H9 (cell line): ENCODE measurements around the gene TMEM86B. TPM values are rescaled to one million over a fixed set of nuclear protein-coding genes. Genes with fewer than 3 reads are reported as not detected.

Experiments used
- DNase-seq: peaks from one replicate; pipeline ENCODE4 v3.0.0-alpha.2; 2017
- H2AFZ ChIP-seq: one replicate; pipeline ENCODE4 v1.6.1; 2013; ENCODE audit warnings: mild to moderate bottlenecking, low read length, control low read depth, moderate library complexity
- H2AK5ac ChIP-seq: 2 replicates; pipeline ENCODE4 v1.6.1; 2013; ENCODE audit warnings: low read length, control low read depth, mixed read lengths; ENCODE audit not compliant: insufficient read length
- H2BK120ac ChIP-seq: one replicate; pipeline ENCODE4 v1.6.1; 2013; ENCODE audit warnings: low read depth, mild to moderate bottlenecking, low read length, control low read depth, inconsistent platforms; ENCODE audit not compliant: poor library complexity, severe bottlenecking
- H2BK12ac ChIP-seq: 2 replicates; pipeline ENCODE4 v1.6.1; 2013; ENCODE audit warnings: low read length, control low read depth, mixed read lengths, low read depth; ENCODE audit not compliant: insufficient read length
- H2BK15ac ChIP-seq: 2 replicates; pipeline ENCODE4 v1.6.1; 2013; ENCODE audit warnings: low read depth, low read length, control low read depth
- H2BK20ac ChIP-seq: one replicate; pipeline ENCODE4 v1.6.1; 2013; ENCODE audit warnings: low read depth, mild to moderate bottlenecking, low read length, control low read depth, inconsistent platforms; ENCODE audit not compliant: poor library complexity, severe bottlenecking
- H2BK5ac ChIP-seq: 2 replicates; pipeline ENCODE4 v1.6.1; 2013; ENCODE audit warnings: low read length, control low read depth, mixed read lengths; ENCODE audit not compliant: insufficient read length
- H3K14ac ChIP-seq: 2 replicates; pipeline ENCODE4 v1.6.1; 2013; ENCODE audit warnings: low read length, control low read depth; ENCODE audit not compliant: insufficient read depth
- H3K18ac ChIP-seq: 2 replicates; pipeline ENCODE4 v1.6.1; 2013; ENCODE audit warnings: low read depth, mild to moderate bottlenecking, mixed read lengths, low read length, control low read depth; ENCODE audit not compliant: insufficient read length
- H3K23ac ChIP-seq: 2 replicates; pipeline ENCODE4 v1.6.1; 2013; ENCODE audit warnings: low read length, control low read depth, mixed read lengths, low read depth; ENCODE audit not compliant: insufficient read length
- H3K23me2 ChIP-seq: 2 replicates; pipeline ENCODE4 v1.6.1; 2013; ENCODE audit warnings: low read depth, mild to moderate bottlenecking, mixed read lengths, low read length, control low read depth; ENCODE audit not compliant: insufficient read length, poor library complexity, severe bottlenecking
- H3K27ac ChIP-seq: 2 replicates; pipeline ENCODE4 v1.5.1; 2013; ENCODE audit warnings: low read length, control low read depth, mixed read lengths, low read depth; ENCODE audit not compliant: insufficient read length
- H3K27me3 ChIP-seq: 2 replicates; pipeline ENCODE4 v1.6.1; 2013; ENCODE audit warnings: low read length, control low read depth, inconsistent platforms; ENCODE audit not compliant: insufficient read depth
- H3K4ac ChIP-seq: 2 replicates; pipeline ENCODE4 v1.6.1; 2013; ENCODE audit warnings: low read depth, mild to moderate bottlenecking, control low read depth, inconsistent platforms, low read length, moderate library complexity
- H3K4me1 ChIP-seq: 2 replicates; pipeline ENCODE4 v1.6.1; 2013; ENCODE audit warnings: low read length, control low read depth, inconsistent platforms; ENCODE audit not compliant: insufficient read depth
- H3K4me2 ChIP-seq: 2 replicates; pipeline ENCODE4 v1.6.1; 2013; ENCODE audit warnings: low read length, control low read depth, mixed read lengths; ENCODE audit not compliant: insufficient read length, insufficient read depth
- H3K56ac ChIP-seq: 2 replicates; pipeline ENCODE4 v1.6.1; 2013; ENCODE audit warnings: low read depth, mild to moderate bottlenecking, mixed read lengths, low read length, control low read depth; ENCODE audit not compliant: insufficient read length
- H3K79me1 ChIP-seq: 2 replicates; pipeline ENCODE4 v1.6.1; 2013; ENCODE audit warnings: low read depth, mild to moderate bottlenecking, moderate library complexity, low read length, control low read depth, inconsistent platforms; ENCODE audit not compliant: insufficient read depth, poor library complexity, severe bottlenecking
- H3K79me2 ChIP-seq: 2 replicates; pipeline ENCODE4 v1.6.1; 2013; ENCODE audit warnings: low read length, control low read depth, inconsistent platforms; ENCODE audit not compliant: insufficient read depth
- H3K9ac ChIP-seq: 2 replicates; pipeline ENCODE4 v1.6.1; 2013; ENCODE audit warnings: low read length, control low read depth, mixed read lengths; ENCODE audit not compliant: insufficient read length; ENCODE audit errors: extremely low read depth
- H3K9me3 ChIP-seq: one replicate; pipeline ENCODE4 v1.6.1; 2013; ENCODE audit warnings: low read depth, low read length, inconsistent platforms; ENCODE audit not compliant: control insufficient read depth
- H3T11ph ChIP-seq: one replicate; pipeline ENCODE4 v1.6.1; 2013; ENCODE audit warnings: mild to moderate bottlenecking, low read length, control low read depth, inconsistent platforms
- H4K20me1 ChIP-seq: one replicate; pipeline ENCODE4 v1.6.1; 2013; ENCODE audit not compliant: control insufficient read depth, insufficient read length, insufficient read depth
- H4K5ac ChIP-seq: 2 replicates; pipeline ENCODE4 v1.6.1; 2013; ENCODE audit warnings: low read depth, mild to moderate bottlenecking, mixed read lengths, low read length, control low read depth; ENCODE audit not compliant: insufficient read length
- H4K8ac ChIP-seq: replicated peaks from 2 replicates; pipeline ENCODE4 v1.6.1; 2013; ENCODE audit warnings: low read length, control low read depth, mixed read lengths, low read depth; ENCODE audit not compliant: insufficient read length
- H4K91ac ChIP-seq: 2 replicates; pipeline ENCODE4 v1.6.1; 2013; ENCODE audit warnings: low read depth, mild to moderate bottlenecking, moderate library complexity, mixed read lengths, low read length, control low read depth; ENCODE audit not compliant: insufficient read length
- H3K27ac Mint-ChIP-seq, 3 experiments: 2 replicates in 2 of 3; 3 replicates in 1 of 3; pipeline ENCODE4 v1.8.0; 2020 to 2021; ENCODE audit warnings: mixed read lengths in 3 of 3, mild to moderate bottlenecking in 1 of 3, moderate library complexity in 1 of 3
- H3K27me3 Mint-ChIP-seq: 2 replicates; pipeline ENCODE4 v1.8.0; 2021; ENCODE audit warnings: low read depth, mild to moderate bottlenecking, moderate library complexity, mixed read lengths
- H3K36me3 Mint-ChIP-seq, 3 experiments: 2 replicates in 2 of 3; 3 replicates in 1 of 3; pipeline ENCODE4 v1.8.0; 2020 to 2021; ENCODE audit warnings: low read depth in 3 of 3, mixed read lengths in 3 of 3; ENCODE audit not compliant: insufficient read depth in 1 of 3
- H3K4me1 Mint-ChIP-seq, 2 experiments: 2 replicates each; pipeline ENCODE4 v1.8.0; 2020; ENCODE audit warnings: mixed read lengths in 2 of 2
- H3K4me3 Mint-ChIP-seq, 2 experiments: 2 replicates in 1 of 2; 3 replicates in 1 of 2; pipeline ENCODE4 v1.8.0; 2020 to 2021; ENCODE audit warnings: mild to moderate bottlenecking in 2 of 2, mixed read lengths in 2 of 2, moderate library complexity in 1 of 2
- H3K9me3 Mint-ChIP-seq, 2 experiments: 2 replicates in 1 of 2; 3 replicates in 1 of 2; pipeline ENCODE4 v1.8.0; 2020; ENCODE audit warnings: mild to moderate bottlenecking in 2 of 2, mixed read lengths in 2 of 2, moderate library complexity in 1 of 2
- CTCF ChIP-seq: fragments of 200-600 bp; sonication (generic); conservative IDR thresholded peaks from 3 replicates; pipeline ENCODE4 v1.8.0; 2021; ENCODE audit warnings: antibody characterized with exemption, mild to moderate bottlenecking
- WGBS: extraction: QIAGEN DNeasy Blood & Tissue Kit; methylation state at CpG from one replicate; pipeline ENCODE4 v1.1.7; 2013; ENCODE audit warnings: missing lambda C conversion rate, low lambda C conversion rate, mixed read lengths; ENCODE audit not compliant: insufficient read length; ENCODE audit errors: extremely low coverage; 5-methylcytosine and 5-hydroxymethylcytosine counted together
- total RNA-seq: library from RNA; stranded (reverse); gene quantifications from 2 replicates; pipeline ENCODE4 v1.2.1, GENCODE V29; 2021

TMEM86B gene
- total RNA-seq, 1 experiment from 2014 or later, result 4.5 TPM

GRCh38 chr19:55239004-55239403, 10.4 kb upstream of the TMEM86B start:
- no peak overlapping the region for H2BK20ac ChIP-seq
- H3K27ac ChIP-seq, result no peak overlapping the region
- H2AK5ac ChIP-seq, result no peak overlapping the region
- no CpG with 5 or more reads among the region's 12 CpGs for WGBS
- H3K4me2 ChIP-seq, result no peak overlapping the region
- no peak overlapping the region for H3K18ac ChIP-seq
- no peak overlapping the region for H2BK15ac ChIP-seq
- no peak overlapping the region for H2BK5ac ChIP-seq
- no peak overlapping the region for H3K9ac ChIP-seq
- H3T11ph ChIP-seq, result no peak overlapping the region
- H3K9me3 Mint-ChIP-seq, result no peaks in the 10 kb centered on the region
- no peak overlapping the region for H2BK120ac ChIP-seq
- no peak overlapping the region for H4K91ac ChIP-seq
- no peak overlapping the region for H2BK12ac ChIP-seq
- H3K79me1 ChIP-seq, result no peaks in the 10 kb centered on the region
- no peaks in the 10 kb centered on the region for H3K27me3 Mint-ChIP-seq
- H3K4me3 Mint-ChIP-seq, result no peak overlapping the region
- H3K14ac ChIP-seq, result no peak overlapping the region
- H3K27me3 ChIP-seq, result no peaks in the 10 kb centered on the region
- H3K56ac ChIP-seq, result no peak overlapping the region
- H3K23ac ChIP-seq, result no peak overlapping the region
- no peaks in the 10 kb centered on the region for H3K9me3 ChIP-seq
- no peaks in the 10 kb centered on the region for H3K4me1 ChIP-seq
- no peaks in the 10 kb centered on the region for H3K23me2 ChIP-seq
- TF ChIP-seq CTCF, result no peak
- no peaks in the 10 kb centered on the region for H3K4me1 Mint-ChIP-seq
- no peak overlapping the region for H4K5ac ChIP-seq
- DNase-seq, result no peak
- H2AFZ ChIP-seq, result no peak overlapping the region
- H4K8ac ChIP-seq, result no peak overlapping the region
- H4K20me1 ChIP-seq, result no peaks in the 10 kb centered on the region
- H3K27ac Mint-ChIP-seq, result no peak overlapping the region
- H3K36me3 Mint-ChIP-seq, result peaks cover 33 to 80% (median 76%) of the 10 kb centered on the region in 3 experiments; a peak in 6 of 7 replicates
- H3K79me2 ChIP-seq, result no peaks in the 10 kb centered on the region
- no peak overlapping the region for H3K4ac ChIP-seq
